DOHH2 (cell line): ENCODE data around the gene EHBP1L1.

Source experiments
- H3F3A ChIP-seq: fragments of 200-600 bp; sonication (generic), shearing (Covaris generic); 2 replicates; pipeline ENCODE4 v1.6.0; 2016; ENCODE audit warnings: antibody characterized with exemption, mild to moderate bottlenecking; ENCODE audit not compliant: control insufficient read depth, insufficient read depth
- H3K27ac ChIP-seq: fragments of 200-600 bp; sonication (generic); 2 replicates; pipeline ENCODE4 v1.5.1; 2014; ENCODE audit warnings: low read depth, mild to moderate bottlenecking, low read length, moderate library complexity
- H3K27me3 ChIP-seq: fragments of 200-600 bp; sonication (generic); 2 replicates; pipeline ENCODE4 v1.6.1; 2014; ENCODE audit warnings: mild to moderate bottlenecking, low read length, mixed read lengths; ENCODE audit not compliant: control insufficient read depth
- H3K36me3 ChIP-seq: fragments of 200-600 bp; sonication (generic); 2 replicates; pipeline ENCODE4 v1.6.1; 2014; ENCODE audit warnings: mild to moderate bottlenecking, low read length, moderate library complexity, mixed read lengths; ENCODE audit not compliant: control insufficient read depth
- H3K4me1 ChIP-seq: fragments of 200-600 bp; sonication (generic); 2 replicates; pipeline ENCODE4 v1.6.1; 2014; ENCODE audit warnings: mild to moderate bottlenecking, low read length, mixed read lengths; ENCODE audit not compliant: control insufficient read depth
- H3K4me2 ChIP-seq: fragments of 200-600 bp; sonication (generic); 2 replicates; pipeline ENCODE4 v1.6.0; 2014; ENCODE audit warnings: mild to moderate bottlenecking, low read length, moderate library complexity
- H3K4me3 ChIP-seq: fragments of 200-600 bp; sonication (generic); 2 replicates; pipeline ENCODE4 v1.5.1; 2014; ENCODE audit warnings: mild to moderate bottlenecking, low read length, mixed read lengths
- H3K79me2 ChIP-seq: fragments of 200-600 bp; sonication (generic); 2 replicates; pipeline ENCODE4 v1.6.1; 2014; ENCODE audit warnings: mild to moderate bottlenecking, low read length, mixed read lengths; ENCODE audit not compliant: control insufficient read depth
- H3K9me2 ChIP-seq: fragments of 200-600 bp; sonication (generic); replicated peaks from 2 replicates; pipeline ENCODE4 v1.6.1; 2014; ENCODE audit warnings: mild to moderate bottlenecking, low read length, mixed read lengths; ENCODE audit not compliant: control insufficient read depth
- H3K9me3 ChIP-seq: fragments of 200-600 bp; sonication (generic); 2 replicates; pipeline ENCODE4 v1.6.1; 2014; ENCODE audit warnings: antibody characterized with exemption, low read length, mixed read lengths; ENCODE audit not compliant: control insufficient read depth, insufficient read depth
- H4K20me1 ChIP-seq: fragments of 200-600 bp; sonication (generic); 2 replicates; pipeline ENCODE4 v1.6.0; 2014; ENCODE audit warnings: low read depth, mild to moderate bottlenecking, antibody characterized with exemption, low read length, moderate library complexity; ENCODE audit not compliant: control insufficient read depth, insufficient read depth
- CTCF ChIP-seq: fragments of 200-600 bp; sonication (generic); IDR thresholded peaks from one replicate; pipeline ENCODE4 v1.5.1; 2014; ENCODE audit warnings: antibody characterized with exemption, mild to moderate bottlenecking, low read depth, low read length; ENCODE audit not compliant: poor library complexity, severe bottlenecking
- EZH2phosphoT487 ChIP-seq: fragments of 200-600 bp; sonication (generic); IDR thresholded peaks from 2 replicates; pipeline ENCODE4 v1.6.1; 2017; ENCODE audit warnings: borderline replicate concordance, mild to moderate bottlenecking, antibody characterized with exemption, low read length, moderate library complexity, mixed read lengths

Gene EHBP1L1

GRCh38 chr11:65578667-65579066 lies 2.8 kb downstream of the EHBP1L1 start:
- no peaks in the 10 kb centered on the region for H3K27me3 ChIP-seq
- peaks cover 6% of the 10 kb centered on the region for H3K36me3 ChIP-seq
- no peak overlapping the region for H3K27ac ChIP-seq
- no peaks in the 10 kb centered on the region for H4K20me1 ChIP-seq
- peaks cover 13% of the 10 kb centered on the region for H3F3A ChIP-seq
- H3K79me2 ChIP-seq, result peaks cover 12% of the 10 kb centered on the region
- H3K9me2 ChIP-seq, result no peaks in the 10 kb centered on the region
- H3K4me3 ChIP-seq, result no peak overlapping the region
- H3K4me2 ChIP-seq, result no peak overlapping the region
- no peak for TF ChIP-seq CTCF
- no peak for TF ChIP-seq EZH2phosphoT487
- H3K9me3 ChIP-seq, result no peaks in the 10 kb centered on the region
- H3K4me1 ChIP-seq, result peaks cover 34% of the 10 kb centered on the region

- H3K4me1 ChIP-seq, result peaks cover 30% of the 10 kb centered on the region
- peaks cover 10% of the 10 kb centered on the region for H3K79me2 ChIP-seq
- no peaks in the 10 kb centered on the region for H3K9me2 ChIP-seq
- H3K27me3 ChIP-seq, result no peaks in the 10 kb centered on the region
- no peak overlapping the region for H3K4me2 ChIP-seq
- no peak overlapping the region for H3K4me3 ChIP-seq
- H4K20me1 ChIP-seq, result no peaks in the 10 kb centered on the region
- H3F3A ChIP-seq, result peaks cover 10% of the 10 kb centered on the region
- no peak overlapping the region for H3K27ac ChIP-seq
- no peaks in the 10 kb centered on the region for H3K9me3 ChIP-seq
- TF ChIP-seq EZH2phosphoT487 (no peak), CTCF (no peak)
- peaks cover 3% of the 10 kb centered on the region for H3K36me3 ChIP-seq
Measured at GRCh38 chr11:65579291-65579690, 3.4 kb downstream of the EHBP1L1 start.

GRCh38 chr11:65580031-65580692 lies 4.3 kb downstream of the EHBP1L1 start:
- Histone ChIP-seq H4K20me1 (no peaks in the 10 kb centered on the region), H3K79me2 (peaks cover 10% of the 10 kb centered on the region), H3K9me3 (no peaks in the 10 kb centered on the region), H3F3A (peaks cover 4% of the 10 kb centered on the region), H3K9me2 (no peaks in the 10 kb centered on the region), H3K4me2 (no peak overlapping the region), H3K27ac (no peak overlapping the region), H3K27me3 (no peaks in the 10 kb centered on the region), H3K4me1 (peaks cover 23% of the 10 kb centered on the region), H3K4me3 (no peak overlapping the region), H3K36me3 (peaks cover 3% of the 10 kb centered on the region)
- TF ChIP-seq CTCF (no peak), EZH2phosphoT487 (no peak)
